ENCODE results near the gene FCHO2.

- TF ChIP-seq TCF12 (IDR thresholded peaks at IDR 0.05; ENCODE audit: low read depth, low read length) (no peak), CTCF (IDR thresholded peaks at IDR 0.05; ENCODE audit: control extremely low read depth in 1 of 3, insufficient read depth in 1 of 3, low read depth in 1 of 3, low read length in 3 of 3) (no peak), RFX5 (IDR thresholded peaks at IDR 0.05; ENCODE audit: borderline replicate concordance, low read depth, low read length) (no peak), HDAC2 (IDR thresholded peaks at IDR 0.05; ENCODE audit: borderline replicate concordance in 1 of 2, low read depth in 2 of 2, low read length in 2 of 2) (no peak), TAF1 (IDR thresholded peaks at IDR 0.05; ENCODE audit: low read depth, low read length) (no peak), ATF2 (IDR thresholded peaks at IDR 0.05; ENCODE audit: low read length) (no peak), EP300 (IDR thresholded peaks at IDR 0.05; ENCODE audit: borderline replicate concordance in 1 of 2, low read depth in 2 of 2, low read length in 2 of 2) (no peak), JUND (IDR thresholded peaks at IDR 0.05; ENCODE audit: low read length) (no peak), POLR2A (IDR thresholded peaks at IDR 0.05; ENCODE audit: control extremely low read depth in 1 of 2, low read depth in 2 of 2, low read length in 2 of 2) (no peak), USF2 (IDR thresholded peaks at IDR 0.05; ENCODE audit: low read length) (no peak)
These were observed 4.0 kb upstream of the FCHO2 start for GRCh38 chr5:72951671-72952468.
